CD4-positive, alpha-beta T cell treated with Interleukin-15 for 4 hours (primary cell): ENCODE measurements around the gene CENPB.

Source experiments
- DNase-seq: peaks from one replicate; pipeline ENCODE4 v3.0.0-alpha.2; 2020; ENCODE audit warnings: low spot score

CENPB gene

DNA sequence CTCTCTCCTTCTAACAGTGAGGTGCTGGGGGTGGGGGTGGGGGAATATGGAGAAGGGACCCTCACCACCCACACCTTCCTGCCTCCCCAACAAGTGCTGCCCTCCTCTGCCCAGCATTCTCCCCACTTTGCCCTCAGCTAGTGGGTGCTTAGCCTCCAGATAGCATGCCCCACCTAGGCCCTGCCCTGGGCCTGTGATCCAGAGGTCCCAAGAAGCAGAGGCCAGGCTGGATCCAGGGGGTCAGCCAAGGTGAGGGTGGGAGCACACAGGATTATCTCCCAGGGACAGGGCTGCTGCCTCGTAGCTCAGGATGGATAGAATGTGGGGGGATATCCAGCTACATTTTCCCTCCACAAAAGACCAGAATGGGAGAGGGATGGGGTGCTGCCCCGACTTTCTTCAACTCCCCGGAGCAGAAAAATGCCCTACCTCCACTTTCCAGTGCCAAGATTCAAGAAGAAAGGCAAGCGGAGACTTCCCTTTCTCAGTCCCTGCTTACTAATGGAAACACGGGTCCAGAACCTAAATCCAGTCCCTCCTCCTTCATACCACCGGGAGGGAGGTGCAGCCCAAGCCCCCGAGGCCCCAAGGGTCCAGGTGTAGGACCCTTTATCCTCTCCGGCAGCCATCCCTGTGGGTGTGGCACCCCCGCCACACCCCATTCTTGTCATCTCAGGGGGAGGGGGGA is 20.0 kb downstream of the CENPB start:
- DNase-seq = no peak

DNA sequence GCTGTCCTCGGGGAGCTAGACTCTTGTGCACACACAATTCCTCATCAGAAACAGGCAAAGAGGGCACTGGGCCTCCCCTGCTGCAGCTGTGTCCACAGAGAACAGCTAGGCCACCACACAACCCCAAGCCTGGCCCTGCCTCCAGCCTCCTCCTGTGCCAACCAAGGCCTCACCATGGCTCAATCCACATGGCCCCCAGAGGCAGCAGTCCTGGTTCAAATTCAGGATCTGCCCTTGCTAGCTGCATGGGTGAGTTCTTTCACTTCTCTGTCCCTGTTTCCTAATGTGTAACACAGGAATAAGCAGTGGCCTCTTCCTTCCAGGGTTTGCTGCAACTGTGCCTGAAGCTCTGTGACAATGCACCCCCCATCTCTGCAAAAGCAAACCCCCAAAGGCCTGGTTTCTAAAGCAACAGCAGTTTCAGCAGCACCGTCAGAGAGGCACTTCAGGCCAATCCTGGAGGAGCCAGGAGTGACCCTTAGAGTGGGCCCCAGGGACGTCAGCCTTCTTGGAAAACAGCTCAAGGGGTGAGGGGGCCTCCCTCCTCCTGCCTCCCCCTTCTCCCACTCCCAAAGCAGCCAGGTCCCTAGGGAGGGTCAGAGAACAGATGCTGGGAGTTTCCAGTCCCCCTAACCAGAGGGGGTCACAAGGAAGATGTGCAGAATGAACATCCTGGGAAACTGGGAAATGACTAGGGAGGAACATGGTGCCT is 21.2 kb downstream of the CENPB start:
- DNase-seq = no peak

GRCh38 chr20:3764659-3765058 is 21.9 kb downstream of the CENPB start:
- no peak for DNase-seq

GRCh38 chr20:3763671-3764601 is 22.6 kb downstream of the CENPB start:
- DNase-seq = no peak

DNA sequence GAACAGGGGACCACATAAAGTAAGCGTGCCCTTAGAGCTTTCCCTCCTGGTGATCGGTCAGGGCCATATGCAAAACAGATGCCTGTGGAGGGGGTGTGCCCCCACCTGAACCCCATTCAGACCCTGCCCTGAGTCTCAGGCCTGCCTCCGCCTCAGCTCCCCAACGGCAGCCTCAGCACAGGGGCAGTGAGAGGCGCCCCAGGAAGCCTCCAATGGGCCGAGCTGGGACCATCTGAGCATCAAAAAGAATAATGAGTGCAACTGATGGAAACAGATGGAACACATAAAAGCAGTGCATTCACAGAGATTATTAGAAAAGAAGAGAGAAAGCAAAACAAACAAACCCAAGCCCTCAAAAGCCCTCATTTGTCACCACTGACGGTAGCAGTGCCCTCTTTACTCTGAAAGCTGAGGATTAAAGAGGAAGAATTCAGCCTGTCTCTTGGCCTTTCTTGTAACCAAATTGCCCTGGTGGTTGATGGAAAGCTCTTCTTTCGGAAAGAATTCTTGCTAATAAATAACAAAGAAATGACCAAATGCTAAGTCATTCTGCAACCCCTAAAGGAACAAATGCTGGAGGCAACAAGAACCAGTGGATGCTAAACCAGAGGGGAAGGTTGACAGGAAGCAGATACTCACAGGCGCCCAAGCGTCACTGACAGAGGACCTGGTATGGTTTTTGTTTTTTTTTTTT is 25.7 kb downstream of the CENPB start:
- no peak for DNase-seq

- DNase-seq = no peak
These were observed 26.7 kb downstream of the CENPB start for GRCh38 chr20:3759884-3760283.

DNA sequence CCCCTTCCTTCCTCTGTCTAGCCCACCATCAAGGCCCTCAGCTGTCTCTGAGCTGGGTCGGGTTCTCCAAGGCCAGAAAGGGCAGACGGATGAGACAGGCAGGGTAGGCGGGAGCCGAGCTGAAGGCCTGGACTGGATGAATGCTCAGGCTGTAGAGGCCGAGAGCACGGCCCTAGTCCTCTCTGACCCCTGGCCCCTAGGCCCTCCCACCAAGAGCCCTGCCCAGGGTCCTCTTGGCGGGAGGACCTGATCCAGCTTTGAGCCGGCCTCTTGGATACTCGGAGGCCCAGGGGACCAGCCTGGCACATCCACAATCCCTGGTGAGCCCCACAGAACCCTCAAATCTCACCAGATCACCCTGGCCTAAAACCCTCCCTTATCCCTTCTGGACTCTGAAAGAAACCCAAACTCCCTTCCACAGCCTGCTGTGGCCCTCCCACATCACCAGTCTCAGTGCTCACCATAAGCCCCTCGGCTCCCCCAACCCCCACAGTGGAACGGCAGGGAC is 27.2 kb downstream of the CENPB start:
- DNase-seq = no peak

DNA sequence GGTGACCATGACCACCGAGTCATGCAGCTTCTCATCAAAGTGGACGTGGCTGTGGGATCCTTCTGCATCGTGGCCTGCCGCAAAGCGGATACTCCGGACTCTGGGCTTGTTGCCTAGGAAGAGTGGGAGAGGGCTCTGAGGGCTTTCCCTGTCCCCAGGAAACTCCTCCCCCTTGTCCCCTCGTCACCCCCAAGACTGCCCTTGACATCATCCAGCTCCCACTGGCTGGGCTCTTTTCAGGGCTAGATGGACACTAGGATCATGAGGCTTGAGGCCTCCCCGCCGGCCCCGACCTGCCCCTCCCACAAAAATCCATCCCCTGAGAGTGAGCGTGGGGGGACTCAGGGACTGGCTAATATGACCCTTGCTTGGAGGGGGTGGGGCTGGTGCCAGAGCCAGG is 28.0 kb downstream of the CENPB start:
- DNase-seq = no peak

DNA sequence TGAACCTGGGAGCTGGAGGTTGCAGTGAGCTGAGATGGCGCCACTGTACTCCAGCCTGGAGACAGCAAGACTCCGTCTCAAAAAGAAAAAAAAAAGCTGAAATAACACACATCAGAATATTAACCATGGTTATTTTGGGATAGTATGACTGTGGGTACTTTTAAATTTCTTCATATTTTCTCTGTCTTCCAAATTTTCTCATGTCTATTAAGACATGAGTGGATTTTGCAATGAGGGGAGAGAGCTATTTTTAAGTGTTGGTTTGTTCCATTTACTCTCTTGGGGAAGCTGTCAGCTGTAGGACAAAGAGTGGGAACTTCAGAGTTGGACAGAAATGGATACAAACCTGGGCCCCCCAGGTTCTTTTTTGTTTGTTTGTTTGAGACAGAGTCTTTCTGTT is 29.3 kb downstream of the CENPB start:
- DNase-seq = no peak

DNA sequence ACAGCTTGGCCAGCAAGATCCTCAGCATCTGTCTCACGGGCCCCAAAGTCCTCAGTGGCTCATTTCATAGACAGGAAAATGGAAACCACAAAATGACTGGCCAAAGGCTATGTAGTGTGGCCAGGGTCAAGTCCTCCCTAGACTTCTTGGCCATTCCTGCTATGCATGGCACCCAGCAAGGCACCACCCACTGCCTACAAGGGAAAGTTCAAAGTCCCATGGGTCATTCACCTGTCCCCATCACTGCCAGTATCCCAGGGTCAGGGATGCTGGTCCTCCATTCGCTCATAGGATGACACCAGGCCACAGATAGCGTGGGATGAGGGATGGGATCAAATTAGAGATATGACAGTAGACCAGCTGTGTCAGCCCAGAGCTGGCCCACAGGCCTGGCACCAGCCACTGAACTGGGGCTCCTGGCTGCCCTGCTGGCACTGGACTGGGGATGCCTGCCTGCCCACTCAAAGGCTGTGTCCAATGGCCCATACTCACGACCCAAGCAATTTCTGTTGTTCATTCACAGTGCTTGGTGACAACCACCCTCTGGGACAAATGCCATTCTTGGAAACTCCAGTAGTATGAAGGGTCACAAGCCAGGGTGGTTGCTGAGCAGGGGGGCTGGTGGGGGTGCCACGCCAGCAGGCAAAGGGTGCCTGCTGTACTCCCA is 30.6 kb downstream of the CENPB start:
- DNase-seq = no peak

- no peak for DNase-seq
These were observed 31.3 kb downstream of the CENPB start for GRCh38 chr20:3755269-3755668.

DNA sequence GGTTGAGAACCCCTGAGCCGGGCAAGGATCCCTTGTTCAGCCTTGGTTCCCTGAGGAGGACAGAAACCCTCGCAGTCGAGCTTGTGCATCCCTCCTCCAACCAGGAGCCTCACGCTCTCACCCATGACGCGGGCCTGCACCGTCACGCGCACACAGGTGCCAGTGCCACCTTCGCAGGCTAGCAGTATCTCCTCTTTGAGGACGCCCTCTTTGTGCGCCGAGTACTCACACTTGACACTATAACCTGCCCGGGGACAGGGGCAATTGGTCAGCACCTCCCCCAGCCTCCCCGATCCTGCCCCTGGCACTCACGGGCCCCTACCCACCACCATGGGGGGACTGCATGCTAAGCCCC is 32.3 kb downstream of the CENPB start:
- no peak for DNase-seq

DNA sequence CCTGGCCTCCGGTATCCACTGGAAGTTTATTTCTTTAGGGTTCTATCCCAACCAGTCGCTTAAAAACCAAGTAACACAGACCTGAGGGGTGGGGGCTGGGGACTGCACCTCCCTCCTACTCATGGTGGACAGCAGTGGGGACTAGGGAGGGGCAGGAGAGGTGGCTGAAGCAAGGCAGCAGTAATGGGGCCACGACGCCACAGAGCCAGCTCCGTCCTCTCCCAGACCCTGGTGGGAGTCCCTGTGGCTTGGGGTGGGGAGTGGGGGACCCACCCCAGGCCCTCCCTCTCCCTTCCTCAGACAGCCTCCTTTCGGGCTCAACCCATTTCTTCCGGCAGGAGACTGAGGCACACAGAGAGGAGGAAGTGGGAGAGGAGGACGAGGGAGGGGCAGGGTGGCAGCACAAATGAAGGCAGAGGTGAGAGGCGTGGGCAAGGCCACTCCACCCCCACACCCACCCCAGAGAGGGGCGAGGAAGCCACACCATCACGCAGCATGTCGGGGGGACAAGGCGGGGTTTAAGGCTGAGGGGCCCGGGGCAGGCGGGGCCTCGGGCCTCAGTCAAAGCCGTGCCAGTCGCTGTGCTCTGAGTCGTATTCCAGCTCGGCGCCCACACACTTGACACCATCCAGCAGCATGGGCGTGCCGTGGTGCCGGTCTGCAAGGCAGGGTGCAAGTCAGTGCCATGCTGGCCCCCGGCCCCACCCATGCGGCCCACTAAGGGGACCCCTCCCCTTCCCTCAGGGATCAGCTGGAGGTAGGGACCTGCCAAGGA is 32.9 kb downstream of the CENPB start:
- no peak for DNase-seq

GRCh38 chr20:3753098-3753497 is 33.4 kb downstream of the CENPB start:
- peak; percentile 68 for DNase-seq

DNA sequence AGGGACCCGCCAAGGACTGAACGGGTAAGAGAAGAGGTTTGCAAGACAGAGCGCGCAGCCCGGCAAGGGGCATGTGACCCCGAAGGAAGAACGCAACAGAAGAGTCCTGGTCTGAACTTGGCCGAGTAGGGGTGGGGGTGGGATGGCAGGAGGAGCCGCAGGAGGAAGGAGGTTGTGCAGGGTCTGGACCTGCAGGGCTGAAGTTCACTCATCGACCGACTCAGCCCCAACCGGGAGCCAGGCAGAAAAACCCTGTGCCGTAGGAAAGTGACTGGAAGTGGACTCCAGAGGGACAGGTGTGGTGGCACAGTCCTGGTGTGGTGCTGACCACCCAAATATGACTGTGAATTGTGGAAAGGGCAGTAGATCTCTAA is 34.2 kb downstream of the CENPB start:
- no peak for DNase-seq

DNA sequence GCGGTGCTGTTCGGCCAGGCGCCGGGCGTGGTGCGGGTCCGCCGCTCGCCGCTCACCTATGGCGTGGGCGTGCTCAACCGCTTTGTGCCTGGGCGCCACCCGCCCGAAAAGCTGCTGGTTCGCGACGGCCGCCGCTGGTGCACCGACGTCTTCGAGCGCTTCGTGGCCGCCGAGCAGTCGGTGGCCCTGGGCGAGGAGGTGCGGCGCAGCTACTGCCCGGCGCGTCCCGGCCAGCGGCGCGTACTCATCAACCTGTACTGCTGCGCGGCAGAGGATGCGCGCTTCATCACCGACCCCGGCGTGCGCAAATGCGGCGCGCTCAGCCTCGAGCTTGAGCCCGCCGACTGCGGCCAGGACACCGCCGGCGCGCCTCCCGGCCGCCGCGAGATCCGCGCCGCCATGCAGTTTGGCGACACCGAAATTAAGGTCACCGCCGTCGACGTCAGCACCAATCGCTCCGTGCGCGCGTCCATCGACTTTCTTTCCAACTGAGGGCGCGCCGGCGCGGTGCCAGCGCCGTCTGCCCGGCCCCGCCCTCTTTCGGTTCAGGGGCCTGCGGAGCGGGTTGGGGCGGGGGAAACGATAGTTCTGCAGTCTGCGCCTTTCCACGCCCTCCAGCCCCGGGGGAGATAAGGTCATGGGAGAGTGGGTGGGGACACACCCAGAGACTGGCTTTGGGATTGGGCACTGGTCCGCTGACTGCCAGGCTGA is 34.7 kb downstream of the CENPB start:
- DNase-seq = peak; percentile 52

DNA sequence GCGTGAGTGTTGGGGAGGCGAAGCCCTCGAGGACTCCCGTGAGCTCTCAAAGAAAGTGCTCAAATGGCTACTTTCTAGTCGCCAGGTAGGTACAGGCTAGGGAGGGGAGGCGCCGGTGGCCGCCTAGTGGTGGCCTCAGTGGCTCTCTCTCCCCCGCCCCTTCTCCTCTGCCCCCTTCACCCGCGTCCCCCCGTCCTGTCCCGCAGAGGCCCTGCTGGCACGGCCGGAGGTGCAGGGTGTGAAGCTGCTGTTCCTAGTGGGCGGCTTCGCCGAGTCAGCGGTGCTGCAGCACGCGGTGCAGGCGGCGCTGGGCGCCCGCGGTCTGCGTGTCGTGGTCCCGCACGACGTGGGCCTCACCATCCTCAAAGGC is 35.2 kb downstream of the CENPB start:
- DNase-seq = no peak

DNA sequence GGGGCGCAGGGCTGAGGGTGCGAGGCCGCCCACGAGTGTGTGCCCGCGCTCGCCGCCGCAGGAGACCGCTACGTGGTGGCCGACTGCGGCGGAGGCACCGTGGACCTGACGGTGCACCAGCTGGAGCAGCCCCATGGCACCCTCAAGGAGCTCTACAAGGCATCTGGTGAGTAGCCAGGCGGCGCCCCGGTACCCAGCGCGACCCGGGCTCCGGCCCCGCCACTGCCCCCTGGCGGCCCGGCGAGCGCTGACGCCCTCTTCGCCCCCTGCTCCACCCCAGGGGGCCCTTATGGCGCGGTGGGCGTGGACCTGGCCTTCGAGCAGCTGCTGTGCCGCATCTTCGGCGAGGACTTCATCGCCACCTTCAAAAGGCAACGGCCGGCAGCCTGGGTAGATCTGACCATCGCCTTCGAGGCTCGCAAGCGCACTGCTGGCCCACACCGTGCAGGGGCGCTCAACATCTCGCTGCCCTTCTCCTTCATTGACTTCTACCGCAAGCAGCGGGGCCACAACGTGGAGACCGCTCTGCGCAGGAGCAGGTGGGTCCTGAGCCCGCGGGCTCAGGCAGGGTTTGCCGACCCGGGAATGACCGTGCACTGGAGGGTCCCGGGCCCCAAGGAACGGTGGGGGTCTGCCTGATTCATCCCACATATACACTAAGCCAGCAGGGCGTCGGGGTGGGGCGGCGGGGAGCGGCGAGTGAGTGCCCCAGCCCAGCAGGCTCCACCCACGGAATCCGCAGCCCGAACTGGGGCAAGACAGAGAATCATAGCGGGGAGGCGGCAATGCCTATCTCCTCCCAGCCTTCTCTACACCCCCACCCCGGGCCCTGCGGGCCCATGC is 36.6 kb downstream of the CENPB start:
- peak; percentile 12 for DNase-seq

DNA sequence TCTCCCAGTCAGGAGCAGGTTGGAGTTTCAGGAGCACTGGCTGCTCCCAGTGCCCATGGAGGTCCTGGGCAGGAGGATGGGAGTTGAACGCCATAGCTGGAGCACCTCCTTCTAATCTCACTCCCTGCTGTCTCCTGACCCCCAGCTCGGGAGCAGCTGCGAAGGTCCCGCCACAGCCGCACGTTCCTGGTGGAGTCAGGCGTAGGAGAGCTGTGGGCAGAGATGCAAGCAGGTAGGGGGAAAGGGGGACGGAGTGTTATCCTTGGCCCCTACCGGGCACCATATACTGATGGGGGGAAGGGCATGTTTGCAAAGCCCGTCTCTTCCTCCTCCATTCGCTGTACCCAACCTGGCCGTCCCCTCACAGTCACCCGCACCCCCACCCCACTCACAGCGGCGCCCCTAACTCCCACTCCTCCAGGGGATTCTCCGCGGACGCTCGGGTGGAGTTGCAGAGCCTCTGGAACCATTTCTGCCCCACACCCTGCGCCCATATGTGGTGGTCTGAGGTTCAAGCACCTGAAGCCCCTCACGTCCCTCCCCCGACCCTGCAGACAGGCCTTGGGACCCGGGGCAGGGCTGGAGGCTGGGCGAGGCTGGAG is 37.4 kb downstream of the CENPB start:
- DNase-seq = no peak
